Skeletal muscle tissue (tissue), 4 donors: Measurements from ENCODE around the gene AKR1C3. TPM values are rescaled to one million over a fixed set of nuclear protein-coding genes. Genes with fewer than 3 reads are reported as not detected.
"Not testable (repeated sequence)": the region's sequence is repeated elsewhere in the genome, so short reads cannot be mapped to it uniquely, and the experiment has no call there.

Experiments used
- H3K27ac ChIP-seq: one replicate; pipeline ENCODE4 v1.7.0; 2013; ENCODE audit warnings: mild to moderate bottlenecking, low read depth, low read length, inconsistent platforms
- H3K27me3 ChIP-seq, 3 donors: one replicate each; pipeline ENCODE4 v1.7.0; 2013; ENCODE audit warnings: low read length in 3 of 3; ENCODE audit not compliant: control insufficient read depth in 3 of 3, insufficient read depth in 3 of 3
- H3K36me3 ChIP-seq, 3 donors: one replicate each; pipeline ENCODE4 v1.7.0; 2013; ENCODE audit warnings: low read length in 3 of 3; ENCODE audit not compliant: control insufficient read depth in 3 of 3, insufficient read depth in 3 of 3
- H3K4me1 ChIP-seq, 3 donors: one replicate each; pipeline ENCODE4 v1.7.0; 2013; ENCODE audit warnings: low read length in 3 of 3, mild to moderate bottlenecking in 3 of 3; ENCODE audit not compliant: control insufficient read depth in 3 of 3, insufficient read depth in 3 of 3
- H3K4me3 ChIP-seq, 3 donors: one replicate each; pipeline ENCODE4 v1.7.0; 2013; ENCODE audit warnings: low read length in 3 of 3
- H3K9ac ChIP-seq, 3 donors: one replicate each; pipeline ENCODE4 v1.7.0; 2013; ENCODE audit warnings: low read length in 3 of 3, mild to moderate bottlenecking in 3 of 3, moderate library complexity in 2 of 3, low read depth in 1 of 3
- H3K9me3 ChIP-seq, 3 donors: one replicate each; pipeline ENCODE4 v1.7.0; 2013; ENCODE audit warnings: low read length in 3 of 3; ENCODE audit not compliant: control insufficient read depth in 3 of 3
- total RNA-seq: library from RNA; depleted of rRNA; stranded (reverse); fragments of >200 nt; gene quantifications from one replicate; pipeline ENCODE4 v1.2.3, GENCODE V29; 2014
- donor health status: Osteomylitis.

The AKR1C3 gene
- total RNA-seq, 1 donor from 2014 or later, result 1.6 TPM

DNA sequence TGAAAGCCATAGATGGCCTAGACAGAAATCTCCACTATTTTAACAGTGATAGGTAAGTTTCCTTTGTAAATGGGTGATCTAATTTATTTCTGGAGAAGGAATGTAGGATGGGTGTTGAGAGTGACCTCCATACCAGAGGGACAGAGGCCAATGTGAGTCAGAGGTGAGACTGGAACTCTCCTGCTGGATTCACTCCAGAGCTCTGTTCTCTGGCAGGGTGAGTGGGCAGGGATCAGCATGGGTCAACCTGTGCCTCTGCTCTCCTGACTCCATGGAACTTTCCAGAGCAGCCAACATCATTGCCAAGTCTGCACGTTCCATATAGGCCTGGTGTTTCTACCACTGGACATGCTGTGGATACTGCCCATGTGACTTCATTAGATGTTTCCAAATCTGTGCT lies 11.4 kb downstream of the AKR1C3 start:
- Histone ChIP-seq H3K27me3 (no peaks in the 10 kb centered on the region), H3K4me1 (no peaks in the 10 kb centered on the region), H3K4me3 (no peak overlapping the region), H3K36me3 (peaks cover 6 to 29% (median 22%) of the 10 kb centered on the region in 3 donors), H3K27ac (no peak overlapping the region), H3K9me3 (no peaks in the 10 kb centered on the region), H3K9ac (no peak overlapping the region)

DNA sequence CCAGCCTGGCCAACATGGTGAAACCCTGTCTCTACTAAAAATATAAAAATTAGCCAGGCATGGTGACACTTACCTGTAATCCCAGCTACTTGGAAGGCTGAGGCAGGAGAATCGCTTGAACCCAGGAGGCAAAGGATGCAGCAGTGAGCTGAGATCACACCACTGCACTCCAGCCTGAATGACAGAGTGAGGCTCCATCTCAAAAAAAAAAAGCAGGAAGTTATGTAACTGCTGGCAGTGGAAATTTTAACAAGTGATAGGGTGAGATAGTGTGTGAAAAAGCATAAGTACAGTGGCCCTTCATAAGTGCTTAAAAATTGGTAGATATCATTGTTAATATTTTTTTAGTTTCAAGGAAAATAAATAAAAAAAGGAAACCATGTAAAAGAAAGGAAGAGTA lies 12.3 kb downstream of the AKR1C3 start:
- peaks cover 6 to 27% (median 22%) of the 10 kb centered on the region in 3 donors for H3K36me3 ChIP-seq
- H3K4me1 ChIP-seq, result no peaks in the 10 kb centered on the region
- H3K4me3 ChIP-seq, result no peak overlapping the region
- no peaks in the 10 kb centered on the region for H3K9me3 ChIP-seq
- H3K27ac ChIP-seq, result no peak overlapping the region
- H3K9ac ChIP-seq, result no peak overlapping the region
- H3K27me3 ChIP-seq, result no peaks in the 10 kb centered on the region

DNA sequence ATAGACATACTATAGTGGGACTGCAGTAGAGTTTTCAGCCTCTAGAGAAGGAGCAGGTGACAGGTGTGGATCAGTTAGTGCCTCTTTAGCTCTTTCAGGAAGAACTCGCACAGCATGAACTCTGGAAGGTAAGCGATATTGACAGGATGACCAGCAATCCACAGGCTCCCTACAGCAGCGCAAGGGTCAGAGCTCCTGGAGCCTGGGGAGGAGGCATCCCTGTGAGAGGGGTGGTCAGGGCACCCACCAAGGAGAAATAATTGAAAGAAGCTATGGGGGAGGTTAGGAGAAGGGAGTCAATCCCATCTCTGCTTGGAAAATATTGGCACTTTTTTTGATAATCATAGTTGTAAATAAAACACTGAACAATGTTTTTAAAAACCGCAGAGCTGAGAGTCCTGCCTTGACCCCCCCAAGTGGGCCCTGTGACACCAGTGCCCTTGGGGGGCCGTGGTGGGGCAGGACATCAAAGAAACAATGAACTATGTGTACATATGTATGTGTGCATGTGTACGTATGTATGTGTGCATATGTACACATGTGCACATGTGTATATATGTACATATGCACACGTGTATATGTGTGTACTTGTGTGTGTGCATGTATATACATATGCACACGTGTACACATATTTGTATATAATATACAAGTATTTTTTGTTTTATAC lies 13.8 kb downstream of the AKR1C3 start:
- no peaks in the 10 kb centered on the region for H3K9me3 ChIP-seq
- no peak overlapping the region for H3K4me3 ChIP-seq
- H3K9ac ChIP-seq, result no peak overlapping the region
- H3K36me3 ChIP-seq, result peaks cover 6 to 23% (median 22%) of the 10 kb centered on the region in 3 donors
- no peak overlapping the region for H3K27ac ChIP-seq
- H3K4me1 ChIP-seq, result no peaks in the 10 kb centered on the region
- H3K27me3 ChIP-seq, result no peaks in the 10 kb centered on the region

DNA sequence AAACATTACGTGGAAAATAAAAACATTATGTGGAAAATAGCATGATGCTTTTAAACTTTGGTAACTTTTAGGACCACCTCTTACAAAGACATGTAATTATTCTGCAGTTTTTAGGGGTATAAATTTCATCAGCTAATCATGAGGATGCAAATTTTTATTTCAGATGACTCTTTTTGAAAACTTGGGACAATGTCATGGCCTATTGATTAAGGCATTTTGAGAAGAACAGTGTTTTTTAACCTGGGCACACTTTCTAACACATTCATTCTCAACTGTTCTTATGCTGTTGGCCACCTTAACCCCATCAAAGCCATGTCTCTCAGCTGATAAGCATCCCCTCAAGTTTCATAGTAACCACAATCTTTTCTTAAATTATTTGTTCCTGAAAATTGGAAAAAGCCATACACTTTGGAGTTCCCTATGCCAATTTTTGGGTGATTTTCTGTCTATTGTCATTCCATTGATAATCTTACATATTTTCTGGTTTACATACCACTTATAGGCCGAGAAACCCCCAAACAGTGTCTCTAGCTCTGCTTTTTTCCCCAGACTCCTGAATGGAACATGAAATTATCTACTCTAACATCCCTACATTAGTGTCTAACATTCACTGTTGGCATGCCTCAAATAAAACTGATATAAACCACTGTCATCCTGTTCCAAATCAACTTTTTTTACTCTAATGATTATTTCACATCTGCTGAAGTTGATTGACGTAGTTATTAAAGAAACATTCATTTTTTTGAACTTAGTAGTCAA lies 14.6 kb downstream of the AKR1C3 start:
- no peaks in the 10 kb centered on the region for H3K27me3 ChIP-seq
- peaks cover 2 to 17% (median 16%) of the 10 kb centered on the region in 3 donors for H3K36me3 ChIP-seq
- no peaks in the 10 kb centered on the region for H3K9me3 ChIP-seq
- H3K4me3 ChIP-seq, result no peak overlapping the region
- no peaks in the 10 kb centered on the region for H3K4me1 ChIP-seq
- H3K9ac ChIP-seq, result no peak overlapping the region
- no peak overlapping the region for H3K27ac ChIP-seq

DNA sequence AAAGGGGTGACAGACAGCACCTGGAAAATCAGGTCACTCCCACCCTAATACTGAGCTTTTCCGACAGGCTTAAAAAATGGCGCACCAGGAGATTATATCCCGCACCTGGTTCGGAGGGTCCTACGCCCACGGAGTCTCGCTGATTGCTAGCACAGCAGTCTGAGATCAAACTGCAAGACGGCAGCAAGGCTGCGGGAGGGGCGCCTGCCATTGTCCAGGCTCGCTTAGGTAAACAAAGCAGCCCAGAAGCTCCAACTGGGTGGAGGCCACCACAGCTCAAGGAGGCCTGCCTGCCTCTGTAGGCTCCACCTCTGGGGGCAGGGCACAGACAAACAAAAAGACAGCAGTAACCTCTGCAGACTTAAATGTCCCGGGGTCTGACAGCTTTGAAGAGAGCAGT lies 15.6 kb downstream of the AKR1C3 start:
- H3K27ac ChIP-seq, H3K27me3 ChIP-seq, H3K4me3 ChIP-seq, H3K9me3 ChIP-seq, H3K4me1 ChIP-seq, H3K9ac ChIP-seq: not testable (repeated sequence)
- peaks cover 2 to 17% (median 16%) of the 10 kb centered on the region in 3 donors for H3K36me3 ChIP-seq

DNA sequence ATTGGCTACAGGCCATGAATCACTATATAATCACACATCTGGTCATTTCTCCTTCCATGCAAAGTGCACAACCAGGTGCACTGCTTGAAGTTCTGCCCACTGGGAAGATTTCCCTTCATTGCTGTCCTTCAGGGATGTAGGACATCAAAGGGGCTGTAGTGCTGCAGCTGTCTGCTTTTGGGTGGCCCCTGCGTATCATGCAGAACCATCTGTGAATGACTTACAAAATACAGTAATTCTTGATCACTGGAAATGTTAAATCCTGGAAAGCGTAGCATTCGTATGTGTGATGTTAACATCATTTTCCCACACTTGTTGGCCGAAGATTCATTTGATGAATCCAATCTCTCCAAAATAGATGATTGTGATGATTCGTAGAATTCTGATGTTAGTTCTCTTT lies 22.4 kb downstream of the AKR1C3 start:
- Histone ChIP-seq H3K9ac (no peak overlapping the region), H3K36me3 (no peaks in the 10 kb centered on the region)

DNA sequence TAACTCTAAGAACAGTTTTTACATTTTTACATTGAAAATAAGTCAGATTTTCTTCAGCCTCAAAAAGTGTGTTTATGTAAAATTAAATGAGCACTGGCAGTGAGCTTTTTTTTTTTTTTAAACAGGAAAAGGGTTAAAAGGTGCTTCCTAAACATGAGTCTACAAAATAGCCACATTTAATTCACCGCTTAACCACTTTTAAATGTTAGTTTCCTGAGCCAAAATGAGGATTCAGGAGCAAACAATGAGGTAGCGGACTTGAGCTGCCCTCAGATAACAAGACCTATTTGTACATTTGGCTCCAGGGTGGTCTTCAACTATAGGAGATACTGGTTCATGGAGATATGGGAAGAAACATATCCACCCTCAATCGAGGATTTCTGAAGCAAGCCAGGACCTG lies 22.8 kb downstream of the AKR1C3 start:
- Histone ChIP-seq H3K36me3 (no peaks in the 10 kb centered on the region), H3K4me3 (no peak overlapping the region), H3K4me1 (no peaks in the 10 kb centered on the region), H3K27ac (no peak overlapping the region), H3K27me3 (no peaks in the 10 kb centered on the region), H3K9ac (no peak overlapping the region), H3K9me3 (no peaks in the 10 kb centered on the region)

More for the DNA sequence above, 22.4 kb downstream of the AKR1C3 start:
- Histone ChIP-seq H3K27ac (no peak overlapping the region), H3K9me3 (no peaks in the 10 kb centered on the region), H3K4me3 (no peak overlapping the region), H3K27me3 (no peaks in the 10 kb centered on the region), H3K4me1 (no peaks in the 10 kb centered on the region)

DNA sequence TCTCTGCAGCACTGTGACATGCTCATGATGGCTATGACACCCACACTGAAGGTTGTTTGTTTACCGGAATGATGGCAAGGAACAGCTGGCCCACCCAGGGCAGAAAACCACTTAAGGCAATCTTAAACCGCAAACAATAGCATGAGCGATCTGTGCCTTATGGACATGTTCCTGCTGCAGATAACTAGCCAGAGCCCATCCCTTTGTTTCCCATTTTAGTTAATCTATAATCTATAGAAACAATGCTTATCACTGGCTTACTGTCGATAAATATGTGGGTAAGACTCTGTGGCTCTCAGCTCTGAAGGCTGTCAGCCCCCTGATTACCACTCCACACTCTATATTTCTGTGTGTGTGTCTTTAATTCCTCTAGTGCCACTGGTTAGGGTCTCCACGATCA lies 25.8 kb downstream of the AKR1C3 start:
- not testable (repeated sequence) for H3K36me3 ChIP-seq, H3K27me3 ChIP-seq, H3K9me3 ChIP-seq, H3K4me1 ChIP-seq, H3K27ac ChIP-seq, H3K9ac ChIP-seq, H3K4me3 ChIP-seq

DNA sequence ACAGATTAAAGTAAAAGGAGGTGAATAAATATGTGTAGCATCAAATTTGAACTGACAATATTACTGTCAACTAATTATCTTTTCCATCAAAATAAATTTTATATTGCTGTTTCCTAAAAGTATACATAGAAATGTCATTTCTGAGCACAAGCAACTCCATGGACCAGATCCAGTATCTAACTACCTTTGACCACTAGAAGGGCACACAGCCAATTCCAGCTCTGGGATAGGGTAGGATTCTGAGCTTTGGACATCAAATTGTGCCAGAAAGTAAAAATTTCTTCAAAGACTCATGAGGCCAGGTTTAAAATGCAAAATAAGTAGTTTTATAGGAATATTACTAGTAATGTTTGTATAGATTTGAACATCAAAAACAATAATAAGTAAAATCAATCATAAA lies 29.7 kb downstream of the AKR1C3 start:
- H3K9me3 ChIP-seq, result peaks cover 0 to 4% (median 2%) of the 10 kb centered on the region in 3 donors
- no peak overlapping the region for H3K27ac ChIP-seq
- no peak overlapping the region for H3K4me3 ChIP-seq
- H3K9ac ChIP-seq, result no peak overlapping the region
- H3K36me3 ChIP-seq, result no peaks in the 10 kb centered on the region
- H3K4me1 ChIP-seq, result no peaks in the 10 kb centered on the region
- H3K27me3 ChIP-seq, result no peaks in the 10 kb centered on the region

DNA sequence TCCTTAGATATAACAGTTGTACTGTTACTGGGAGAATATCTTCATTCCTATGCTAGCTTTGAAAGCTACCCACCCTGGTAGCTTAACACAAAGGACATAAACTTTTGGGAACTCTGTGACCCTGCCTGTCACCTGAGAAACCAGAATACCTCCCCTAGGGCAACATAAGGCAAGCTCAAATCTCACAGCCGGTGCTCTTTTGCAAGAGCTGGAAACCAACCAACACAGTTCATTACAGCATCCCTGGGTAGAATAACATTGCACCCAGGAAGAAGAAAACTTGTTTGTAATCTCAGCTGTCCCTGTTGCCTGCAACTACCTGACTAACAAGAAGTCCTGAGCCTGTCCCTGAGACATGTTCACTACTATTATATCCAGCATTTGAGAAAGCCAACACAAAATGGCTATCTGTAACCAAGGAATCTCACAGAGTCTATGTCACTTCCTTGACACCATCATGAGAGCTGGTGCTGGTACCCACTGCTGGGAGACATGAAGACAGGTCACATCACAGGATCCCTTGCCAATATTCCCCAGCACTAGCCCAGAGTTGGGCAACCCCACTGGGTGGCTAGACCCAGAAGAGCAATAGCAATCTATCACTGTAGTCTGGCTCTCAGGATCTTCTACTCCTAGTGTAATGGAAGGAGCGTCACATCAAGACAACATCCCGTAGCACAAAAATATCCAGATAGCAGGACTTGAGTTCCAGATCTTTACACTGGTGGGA lies 31.3 kb downstream of the AKR1C3 start:
- H3K4me3 ChIP-seq, result no peak overlapping the region
- H3K9ac ChIP-seq, result no peak overlapping the region
- H3K27me3 ChIP-seq, result no peaks in the 10 kb centered on the region
- H3K36me3 ChIP-seq, result no peaks in the 10 kb centered on the region
- peaks cover 0 to 4% (median 2%) of the 10 kb centered on the region in 3 donors for H3K9me3 ChIP-seq
- no peaks in the 10 kb centered on the region for H3K4me1 ChIP-seq
- no peak overlapping the region for H3K27ac ChIP-seq
